ENCODE measurements around the gene MOB1A.

DNA sequence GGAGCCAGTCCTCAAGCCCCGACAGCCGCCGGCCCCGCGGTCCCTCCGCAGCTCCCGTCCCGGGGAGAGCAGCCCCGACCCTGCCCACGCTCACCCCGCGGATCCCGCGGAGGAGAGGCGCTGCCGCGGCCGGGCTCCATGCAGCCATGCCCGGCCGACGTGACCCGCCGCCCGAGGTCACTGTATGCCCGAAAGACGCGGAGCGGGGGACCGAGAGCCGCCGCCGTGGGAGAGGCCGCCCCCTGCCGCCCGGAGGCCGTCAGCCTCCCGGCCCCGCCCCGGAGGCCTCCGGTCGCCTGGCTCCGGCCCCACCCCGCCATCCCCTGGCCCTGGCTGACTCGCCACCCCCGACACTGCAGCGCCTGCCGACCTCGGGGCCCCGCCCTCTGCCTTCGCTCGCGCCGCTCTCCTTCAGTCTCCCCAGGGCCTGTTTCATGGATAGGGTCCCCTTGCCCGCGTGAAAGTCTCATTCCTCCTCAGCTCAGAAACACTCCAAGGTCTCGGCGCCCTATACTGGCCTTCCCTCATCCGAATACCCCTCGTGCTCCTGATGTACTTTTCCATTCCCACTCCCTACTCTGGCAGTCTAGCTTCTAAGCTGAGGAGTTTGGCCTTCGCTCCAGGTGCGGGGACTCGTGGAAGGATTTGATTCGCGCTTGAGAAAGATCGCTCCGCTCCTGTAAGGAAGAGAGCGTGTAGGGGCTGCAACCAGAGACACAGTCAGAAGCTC, 30.8 kb downstream of the MOB1A start, which contains the start of gene BOLA3:
- TF ChIP-seq, protein P1, sequence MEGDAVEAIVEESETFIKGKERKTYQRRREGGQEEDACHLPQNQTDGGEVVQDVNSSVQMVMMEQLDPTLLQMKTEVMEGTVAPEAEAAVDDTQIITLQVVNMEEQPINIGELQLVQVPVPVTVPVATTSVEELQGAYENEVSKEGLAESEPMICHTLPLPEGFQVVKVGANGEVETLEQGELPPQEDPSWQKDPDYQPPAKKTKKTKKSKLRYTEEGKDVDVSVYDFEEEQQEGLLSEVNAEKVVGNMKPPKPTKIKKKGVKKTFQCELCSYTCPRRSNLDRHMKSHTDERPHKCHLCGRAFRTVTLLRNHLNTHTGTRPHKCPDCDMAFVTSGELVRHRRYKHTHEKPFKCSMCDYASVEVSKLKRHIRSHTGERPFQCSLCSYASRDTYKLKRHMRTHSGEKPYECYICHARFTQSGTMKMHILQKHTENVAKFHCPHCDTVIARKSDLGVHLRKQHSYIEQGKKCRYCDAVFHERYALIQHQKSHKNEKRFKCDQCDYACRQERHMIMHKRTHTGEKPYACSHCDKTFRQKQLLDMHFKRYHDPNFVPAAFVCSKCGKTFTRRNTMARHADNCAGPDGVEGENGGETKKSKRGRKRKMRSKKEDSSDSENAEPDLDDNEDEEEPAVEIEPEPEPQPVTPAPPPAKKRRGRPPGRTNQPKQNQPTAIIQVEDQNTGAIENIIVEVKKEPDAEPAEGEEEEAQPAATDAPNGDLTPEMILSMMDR (IDR thresholded peaks at IDR 0.05; ENCODE audit: insufficient read depth, low read length) = peak; percentile 24
- peak; percentile 69; the same call in 1 of the 2 replicates for TF ChIP-seq POLR2AphosphoS5 (IDR thresholded peaks at IDR 0.05; ENCODE audit: low read depth)
- TF ChIP-seq GABPA (IDR thresholded peaks at IDR 0.05; ENCODE audit: low read depth) = 0 out of 2 replicates have a peak, but pooled peaks have one; percentile 21
- TF ChIP-seq, protein P2, sequence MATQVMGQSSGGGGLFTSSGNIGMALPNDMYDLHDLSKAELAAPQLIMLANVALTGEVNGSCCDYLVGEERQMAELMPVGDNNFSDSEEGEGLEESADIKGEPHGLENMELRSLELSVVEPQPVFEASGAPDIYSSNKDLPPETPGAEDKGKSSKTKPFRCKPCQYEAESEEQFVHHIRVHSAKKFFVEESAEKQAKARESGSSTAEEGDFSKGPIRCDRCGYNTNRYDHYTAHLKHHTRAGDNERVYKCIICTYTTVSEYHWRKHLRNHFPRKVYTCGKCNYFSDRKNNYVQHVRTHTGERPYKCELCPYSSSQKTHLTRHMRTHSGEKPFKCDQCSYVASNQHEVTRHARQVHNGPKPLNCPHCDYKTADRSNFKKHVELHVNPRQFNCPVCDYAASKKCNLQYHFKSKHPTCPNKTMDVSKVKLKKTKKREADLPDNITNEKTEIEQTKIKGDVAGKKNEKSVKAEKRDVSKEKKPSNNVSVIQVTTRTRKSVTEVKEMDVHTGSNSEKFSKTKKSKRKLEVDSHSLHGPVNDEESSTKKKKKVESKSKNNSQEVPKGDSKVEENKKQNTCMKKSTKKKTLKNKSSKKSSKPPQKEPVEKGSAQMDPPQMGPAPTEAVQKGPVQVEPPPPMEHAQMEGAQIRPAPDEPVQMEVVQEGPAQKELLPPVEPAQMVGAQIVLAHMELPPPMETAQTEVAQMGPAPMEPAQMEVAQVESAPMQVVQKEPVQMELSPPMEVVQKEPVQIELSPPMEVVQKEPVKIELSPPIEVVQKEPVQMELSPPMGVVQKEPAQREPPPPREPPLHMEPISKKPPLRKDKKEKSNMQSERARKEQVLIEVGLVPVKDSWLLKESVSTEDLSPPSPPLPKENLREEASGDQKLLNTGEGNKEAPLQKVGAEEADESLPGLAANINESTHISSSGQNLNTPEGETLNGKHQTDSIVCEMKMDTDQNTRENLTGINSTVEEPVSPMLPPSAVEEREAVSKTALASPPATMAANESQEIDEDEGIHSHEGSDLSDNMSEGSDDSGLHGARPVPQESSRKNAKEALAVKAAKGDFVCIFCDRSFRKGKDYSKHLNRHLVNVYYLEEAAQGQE (IDR thresholded peaks at IDR 0.05; ENCODE audit: insufficient replicate concordance, low read depth) = peak; percentile 64

Measured in HL-60 (cell line).